Mesangial cell (primary cell): ENCODE measurements around the gene WASF3. TPM values are rescaled to one million over a fixed set of nuclear protein-coding genes. Genes with fewer than 3 reads are reported as not detected.

Source experiments
- total RNA-seq: library from RNA; depleted of rRNA; stranded (reverse); fragments of >200 nt; gene quantifications from 2 replicates; pipeline ENCODE4 v1.2.3, GENCODE V29; 2015

The WASF3 gene, protein sequence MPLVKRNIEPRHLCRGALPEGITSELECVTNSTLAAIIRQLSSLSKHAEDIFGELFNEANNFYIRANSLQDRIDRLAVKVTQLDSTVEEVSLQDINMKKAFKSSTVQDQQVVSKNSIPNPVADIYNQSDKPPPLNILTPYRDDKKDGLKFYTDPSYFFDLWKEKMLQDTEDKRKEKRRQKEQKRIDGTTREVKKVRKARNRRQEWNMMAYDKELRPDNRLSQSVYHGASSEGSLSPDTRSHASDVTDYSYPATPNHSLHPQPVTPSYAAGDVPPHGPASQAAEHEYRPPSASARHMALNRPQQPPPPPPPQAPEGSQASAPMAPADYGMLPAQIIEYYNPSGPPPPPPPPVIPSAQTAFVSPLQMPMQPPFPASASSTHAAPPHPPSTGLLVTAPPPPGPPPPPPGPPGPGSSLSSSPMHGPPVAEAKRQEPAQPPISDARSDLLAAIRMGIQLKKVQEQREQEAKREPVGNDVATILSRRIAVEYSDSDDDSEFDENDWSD
- 3.7 and 5.7 TPM in 2 replicates for total RNA-seq

DNA sequence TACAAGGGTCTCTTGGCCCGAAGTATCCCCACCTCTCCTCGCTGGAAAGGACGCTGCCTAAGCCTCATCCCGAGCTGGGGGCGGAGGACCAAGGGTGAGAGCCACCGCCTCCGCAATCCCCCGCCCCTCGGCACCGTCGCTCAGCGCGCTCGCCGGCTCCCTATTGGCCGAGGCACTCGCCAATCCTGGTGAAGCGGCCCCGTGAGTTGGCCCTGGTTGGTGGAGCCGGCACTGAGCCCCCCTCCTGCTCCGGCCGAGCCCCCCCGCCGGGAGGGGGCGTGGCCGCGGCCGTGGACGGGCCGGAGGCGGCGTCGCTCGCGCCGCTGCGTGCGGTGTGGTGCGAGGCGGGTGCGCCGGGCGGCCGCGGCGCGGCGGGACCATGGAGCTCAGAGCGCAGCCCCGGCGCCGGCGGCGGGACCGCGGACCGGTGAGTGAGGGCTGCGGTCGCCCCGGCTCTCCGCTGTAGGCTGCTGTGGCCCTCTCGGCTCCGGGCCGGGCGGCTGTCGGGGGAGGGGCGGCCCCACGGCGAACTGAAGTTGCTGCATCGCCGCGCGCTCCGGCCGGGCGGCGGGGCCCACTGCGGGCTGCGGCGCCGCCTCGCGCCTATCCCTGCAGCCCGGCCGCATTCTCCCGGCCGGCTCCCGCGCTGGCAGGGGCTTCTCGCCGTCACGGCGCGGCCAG is at the start of gene WASF3:
TSS of gene WASF3 (plus strand) at position 291 of the 681 bp plus-strand sequence. CDS start 84,588 bp downstream, outside the sequence.

Other genes starting within 250 kb of the WASF3 start
- gene GPR12, start 203.1 kb downstream of the WASF3 start, total RNA-seq: not detected in 2 replicates